Neural cell (in vitro differentiated cells): ENCODE data around the gene BLOC1S5. TPM values are rescaled to one million over a fixed set of nuclear protein-coding genes. Genes with fewer than 3 reads are reported as not detected.

Source experiments
- H2AFZ ChIP-seq: fragments of 200-600, 300-800 bp; sonication (generic), shearing (Covaris generic); 2 replicates; pipeline ENCODE4 v1.6.0; 2014; ENCODE audit warnings: low read depth, mild to moderate bottlenecking, antibody characterized with exemption, low read length, moderate library complexity
- H3F3A ChIP-seq: fragments of 200-600 bp; shearing (Covaris generic); 2 replicates; pipeline ENCODE4 v1.6.1; 2016; ENCODE audit warnings: mild to moderate bottlenecking, moderate library complexity, mixed read lengths, antibody characterized with exemption, low read length; ENCODE audit not compliant: insufficient read depth, poor library complexity, severe bottlenecking
- H3K27ac ChIP-seq: fragments of 200-600, 300-800 bp; sonication (generic), shearing (Covaris generic); 2 replicates; pipeline ENCODE4 v1.5.1; 2014; ENCODE audit warnings: mild to moderate bottlenecking, low read length, moderate library complexity
- H3K27me3 ChIP-seq: fragments of 300-800, 200-600 bp; sonication (generic), shearing (Covaris generic); 2 replicates; pipeline ENCODE4 v1.6.0; 2014; ENCODE audit warnings: mild to moderate bottlenecking, low read depth, low read length, moderate library complexity; ENCODE audit not compliant: insufficient read depth
- H3K36me3 ChIP-seq: fragments of 300-800, 200-600 bp; sonication (generic), shearing (Covaris generic); 2 replicates; pipeline ENCODE4 v1.5.1; 2014; ENCODE audit warnings: mild to moderate bottlenecking, antibody characterized with exemption, low read length, moderate library complexity; ENCODE audit not compliant: insufficient read depth
- H3K4me2 ChIP-seq: fragments of 300-800, 200-600 bp; sonication (generic), shearing (Covaris generic); 2 replicates; pipeline ENCODE4 v1.6.0; 2014; ENCODE audit warnings: mild to moderate bottlenecking, low read length
- H3K4me3 ChIP-seq: fragments of 300-800, 200-600 bp; sonication (generic), shearing (Covaris generic); 2 replicates; pipeline ENCODE4 v1.5.1; 2014; ENCODE audit warnings: mild to moderate bottlenecking, low read length, moderate library complexity
- H3K79me2 ChIP-seq: fragments of 200-600 bp; shearing (Covaris generic); replicated peaks from 2 replicates; pipeline ENCODE4 v1.6.0; 2014; ENCODE audit warnings: mild to moderate bottlenecking, low read length, moderate library complexity; ENCODE audit not compliant: insufficient read depth
- H3K9ac ChIP-seq: fragments of 300-800, 200-600 bp; sonication (generic), shearing (Covaris generic); 2 replicates; pipeline ENCODE4 v1.6.1; 2016; ENCODE audit warnings: mild to moderate bottlenecking, low read length, mixed read lengths
- H3K9me2 ChIP-seq: fragments of 200-600 bp; shearing (Covaris generic); 2 replicates; pipeline ENCODE4 v1.6.1; 2016; ENCODE audit warnings: mild to moderate bottlenecking, low read length, mixed read lengths; ENCODE audit not compliant: insufficient read depth
- H3K9me3 ChIP-seq: fragments of 200-600, 300-800 bp; sonication (generic), shearing (Covaris generic); 2 replicates; pipeline ENCODE4 v1.6.1; 2016; ENCODE audit warnings: mild to moderate bottlenecking, mixed run types, low read length, moderate library complexity, mixed read lengths
- H4K20me1 ChIP-seq: fragments of 200-600 bp; shearing (Covaris generic); 2 replicates; pipeline ENCODE4 v1.6.1; 2016; ENCODE audit warnings: mild to moderate bottlenecking, mixed run types; ENCODE audit not compliant: insufficient read depth
- CTCF ChIP-seq: fragments of 450-650 bp; IDR thresholded peaks from 2 replicates; pipeline ENCODE4 v1.5.1; 2014; ENCODE audit warnings: antibody characterized with exemption, mild to moderate bottlenecking, moderate library complexity; ENCODE audit not compliant: poor library complexity, severe bottlenecking
- EP300 ChIP-seq: fragments of 450-650 bp; conservative IDR thresholded peaks from 2 replicates; pipeline ENCODE4 v1.6.1; 2014; ENCODE audit warnings: antibody characterized with exemption, mild to moderate bottlenecking, moderate library complexity; ENCODE audit not compliant: poor library complexity, severe bottlenecking
- EZH2 ChIP-seq: fragments of 200-600, 300-800 bp; shearing (Covaris generic), sonication (generic); IDR thresholded peaks from 2 replicates; pipeline ENCODE4 v1.6.1; 2014; ENCODE audit warnings: antibody characterized with exemption, low read length, borderline replicate concordance, mild to moderate bottlenecking; ENCODE audit not compliant: insufficient read depth, poor library complexity, severe bottlenecking
- MXI1 ChIP-seq: fragments of 450-650 bp; conservative IDR thresholded peaks from 2 replicates; pipeline ENCODE4 v1.6.1; 2014; ENCODE audit warnings: antibody characterized with exemption, mild to moderate bottlenecking; ENCODE audit not compliant: poor library complexity, severe bottlenecking
- POLR2AphosphoS5 ChIP-seq: IDR thresholded peaks from 2 replicates; pipeline ENCODE4 v1.6.1; 2012
- RAD21 ChIP-seq: fragments of 450-650 bp; conservative IDR thresholded peaks from 2 replicates; pipeline ENCODE4 v1.6.1; 2014; ENCODE audit warnings: antibody characterized with exemption, mild to moderate bottlenecking, moderate library complexity
- REST ChIP-seq: IDR thresholded peaks from 2 replicates; pipeline ENCODE4 v1.6.1; 2012; ENCODE audit warnings: borderline replicate concordance
- SMC3 ChIP-seq: fragments of 450-650 bp; conservative IDR thresholded peaks from 2 replicates; pipeline ENCODE4 v1.6.1; 2014; ENCODE audit warnings: antibody characterized with exemption, mild to moderate bottlenecking, moderate library complexity; ENCODE audit not compliant: poor library complexity
- TAF1 ChIP-seq: IDR thresholded peaks from 2 replicates; pipeline ENCODE4 v1.6.1; 2012; ENCODE audit warnings: low read depth
- polyA plus RNA-seq: library from polyadenylated mRNA; depleted of rRNA; stranded (reverse); fragments of >200 nt; gene quantifications from 2 replicates; pipeline ENCODE4 v1.2.3, GENCODE V29; 2014

Gene BLOC1S5
- polyA plus RNA-seq, 1 donor from 2014 or later = 12.2 TPM

GRCh38 chr6:8080362-8081151, 16.4 kb upstream of the BLOC1S5 start:
- Histone ChIP-seq H3K79me2 (no peaks in the 10 kb centered on the region), H3K4me3 (no peak overlapping the region), H3K9ac (no peak overlapping the region), H2AFZ (no peak overlapping the region), H3K9me3 (no peaks in the 10 kb centered on the region), H3K27ac (no peak overlapping the region), H3K27me3 (no peaks in the 10 kb centered on the region), H3K9me2 (no peaks in the 10 kb centered on the region), H3K36me3 (no peaks in the 10 kb centered on the region), H4K20me1 (no peaks in the 10 kb centered on the region), H3K4me2 (no peak overlapping the region), H3F3A (no peaks in the 10 kb centered on the region)
- no peak for TF ChIP-seq RAD21
- no peak for TF ChIP-seq POLR2AphosphoS5
- TF ChIP-seq EP300 = no peak
- TF ChIP-seq REST = no peak
- TF ChIP-seq MXI1 = no peak
- no peak for TF ChIP-seq TAF1
- no peak for TF ChIP-seq SMC3
- no peak for TF ChIP-seq EZH2
- no peak for TF ChIP-seq CTCF

GRCh38 chr6:8079126-8079525, 14.9 kb upstream of the BLOC1S5 start:
- Histone ChIP-seq H4K20me1 (no peaks in the 10 kb centered on the region), H3K9me3 (no peaks in the 10 kb centered on the region), H3K27ac (no peak overlapping the region), H3K79me2 (no peaks in the 10 kb centered on the region), H3K4me2 (no peak overlapping the region), H3F3A (no peaks in the 10 kb centered on the region), H3K27me3 (no peaks in the 10 kb centered on the region), H3K9ac (no peak overlapping the region), H3K4me3 (no peak overlapping the region), H3K9me2 (no peaks in the 10 kb centered on the region), H2AFZ (no peak overlapping the region), H3K36me3 (no peaks in the 10 kb centered on the region)
- TF ChIP-seq TAF1 (no peak), SMC3 (no peak)
